UCSD-AML1 (cell line): ENCODE results near the gene DRD4.

ENCODE experiments used
- DNase-seq: peaks from one replicate; lab custom pipeline; 2025; ENCODE audit not compliant: unreplicated experiment; lab: John Stamatoyannopoulos, UW

DRD4 gene

GRCh38 chr11:636511-637332, at the start of gene DRD4:
DRD4 (plus strand) TSS chr11:637269; CDS start chr11:637305, 36 bp downstream.
- DNase-seq = no peak

GRCh38 chr11:587546-587945, 49.5 kb upstream of the DRD4 start:
- DNase-seq = no peak

GRCh38 chr11:587978-588380, 49.1 kb upstream of the DRD4 start:
- DNase-seq = no peak

- DNase-seq = no peak
Measured at GRCh38 chr11:589798-590197, 47.3 kb upstream of the DRD4 start.

- DNase-seq = no peak
Measured at GRCh38 chr11:590997-591396, 46.1 kb upstream of the DRD4 start.

- no peak for DNase-seq
Measured at GRCh38 chr11:592501-592900, 44.6 kb upstream of the DRD4 start.

GRCh38 chr11:592918-593317, 44.2 kb upstream of the DRD4 start:
- DNase-seq = no peak

GRCh38 chr11:593347-593746, 43.7 kb upstream of the DRD4 start:
- DNase-seq = no peak

- no peak for DNase-seq
Measured at GRCh38 chr11:595400-595799, 41.7 kb upstream of the DRD4 start.

GRCh38 chr11:596374-596773, 40.7 kb upstream of the DRD4 start:
- DNase-seq = no peak

- no peak for DNase-seq
Measured at GRCh38 chr11:597166-597725, 39.8 kb upstream of the DRD4 start.

- no peak for DNase-seq
Measured at GRCh38 chr11:598005-598680, 38.9 kb upstream of the DRD4 start.

- no peak for DNase-seq
Measured at GRCh38 chr11:601573-602245, 35.4 kb upstream of the DRD4 start.

GRCh38 chr11:603154-603553, 33.9 kb upstream of the DRD4 start:
- DNase-seq = no peak

GRCh38 chr11:605286-606129, 31.6 kb upstream of the DRD4 start:
- DNase-seq = no peak

GRCh38 chr11:606245-606644, 30.8 kb upstream of the DRD4 start:
- DNase-seq = no peak

GRCh38 chr11:607020-607780, 29.9 kb upstream of the DRD4 start:
- no peak for DNase-seq

- DNase-seq = no peak
Measured at GRCh38 chr11:607971-608659, 29.0 kb upstream of the DRD4 start.

GRCh38 chr11:608791-609251, 28.2 kb upstream of the DRD4 start:
- no peak for DNase-seq
